ENCODE data around the gene SMARCA2.

GRCh38 chr9:2043243-2043642, 28.1 kb downstream of the SMARCA2 start:
- TF ChIP-seq POLR2AphosphoS5 (IDR thresholded peaks at IDR 0.05), result no peak
- no peak for TF ChIP-seq EP300 (IDR thresholded peaks at IDR 0.05)
